ENCODE results near the gene TEP1.

The TEP1 gene

DNA sequence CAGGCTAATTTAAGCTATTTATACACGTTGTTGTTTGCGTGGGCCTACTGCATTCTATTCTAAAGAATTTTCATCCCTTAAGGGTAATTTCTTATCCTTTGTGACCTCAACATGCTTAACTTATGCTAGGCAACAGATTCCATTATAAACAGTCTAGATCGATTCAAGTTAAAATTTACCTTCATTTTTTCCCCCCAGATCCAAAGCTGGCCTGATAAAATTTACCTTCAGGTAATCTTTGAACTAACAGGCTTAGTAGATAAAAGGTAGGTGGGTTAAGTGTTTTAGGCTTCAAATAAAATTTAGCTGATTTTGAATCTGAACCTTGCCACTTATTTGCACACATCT is 79.8 kb downstream of the TEP1 start:
- DNase-seq = no peak

DNA sequence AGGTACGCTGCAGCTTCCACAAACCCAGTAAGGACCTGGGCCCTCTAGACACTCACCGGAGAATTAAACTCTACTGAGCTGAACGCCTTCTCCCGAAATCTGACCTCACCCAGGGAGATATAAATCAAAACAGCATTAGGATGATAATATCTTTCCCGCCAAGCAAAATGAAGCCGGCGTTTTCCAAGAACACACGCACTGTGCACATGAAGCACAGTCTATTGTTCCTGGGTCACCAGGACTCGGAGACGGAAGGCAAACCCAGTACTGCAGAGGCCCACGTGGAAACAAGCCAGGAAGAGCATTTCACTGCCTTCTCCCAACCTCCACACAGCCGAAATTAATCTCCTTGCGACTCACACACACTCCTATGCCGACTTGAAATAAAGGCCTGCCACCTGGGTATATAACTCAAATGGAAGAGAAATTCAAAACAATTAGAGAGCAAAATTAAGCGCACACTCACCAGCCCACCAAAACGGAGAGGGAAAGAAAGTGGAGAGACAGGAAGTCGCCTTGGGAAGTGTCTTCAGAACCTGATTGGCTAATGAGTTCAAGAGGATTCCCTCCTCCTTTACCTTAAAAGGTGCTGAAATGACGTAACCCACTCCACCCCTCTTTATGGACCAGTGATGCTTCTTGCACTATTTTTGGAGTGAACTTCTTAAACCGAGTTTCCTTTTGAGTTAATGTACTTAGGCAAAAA is 80.4 kb downstream of the TEP1 start, which contains the start of gene CCNB1IP1:
CCNB1IP1 (minus strand) TSS at position 492 of the 706 bp plus-strand sequence. CDS start 16,756 bp downstream, outside the sequence.
- DNase-seq = peak; percentile 57 to 89

DNA sequence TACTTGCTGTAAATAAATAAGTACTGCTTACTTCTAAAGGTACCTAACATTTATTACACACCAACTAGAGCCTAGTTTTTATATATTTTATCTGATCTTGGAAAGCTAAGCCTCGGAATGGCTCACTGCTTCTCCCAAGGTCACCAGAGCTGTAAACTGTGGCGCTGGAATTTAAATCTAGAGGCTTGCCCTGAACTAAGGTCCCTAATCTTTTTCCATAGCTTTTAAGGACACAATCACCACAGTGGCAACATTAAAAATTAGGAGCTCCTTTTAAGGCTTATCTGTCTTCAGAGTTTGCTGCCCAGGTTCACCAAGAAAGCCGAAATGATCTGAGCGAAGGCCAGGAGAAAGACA is 80.9 kb downstream of the TEP1 start:
- DNase-seq = no peak

DNA sequence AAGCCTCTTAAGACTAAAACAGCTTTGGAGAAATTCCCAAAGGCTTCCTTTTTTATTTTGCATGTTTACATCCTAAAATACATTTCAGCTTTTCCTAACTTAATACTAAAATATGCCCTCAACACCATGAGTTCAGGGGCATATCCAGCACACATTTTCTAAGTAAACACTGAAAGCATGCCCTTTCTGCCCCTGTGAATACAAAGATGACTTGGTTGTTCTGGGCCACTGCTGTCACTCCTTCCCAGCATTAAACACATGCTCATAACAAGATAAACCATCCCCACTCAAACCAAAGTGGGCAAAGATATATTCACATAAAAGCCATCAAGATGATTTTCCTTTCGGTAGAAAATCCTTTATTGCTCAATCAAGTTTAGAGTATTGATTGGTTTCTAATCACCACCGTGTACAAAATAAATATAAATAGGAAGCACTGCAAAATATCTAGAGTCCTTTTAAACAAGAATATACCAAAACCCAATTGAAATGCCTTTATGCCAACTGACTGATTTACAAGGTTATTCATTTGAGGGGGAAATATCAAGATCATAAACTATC is 82.2 kb downstream of the TEP1 start:
- DNase-seq = no peak

DNA sequence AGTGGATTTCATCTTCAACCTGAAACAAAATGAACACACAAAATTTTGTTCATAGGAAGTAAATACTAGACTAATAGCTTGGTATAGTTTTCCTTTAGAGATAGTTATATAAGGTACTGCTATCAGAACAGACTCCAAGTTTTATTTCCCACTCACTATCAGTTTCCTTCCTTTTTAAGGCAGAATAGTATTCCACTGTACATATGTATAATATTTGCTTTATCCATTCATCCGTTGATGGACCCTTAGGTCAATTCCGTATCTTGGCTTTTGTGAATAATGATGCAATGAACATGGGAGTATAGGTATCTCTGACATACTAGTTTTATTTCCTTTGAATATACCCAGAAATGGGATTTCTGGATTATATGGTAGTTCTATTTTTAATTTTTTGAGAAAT is 83.9 kb downstream of the TEP1 start:
- DNase-seq = no peak

DNA sequence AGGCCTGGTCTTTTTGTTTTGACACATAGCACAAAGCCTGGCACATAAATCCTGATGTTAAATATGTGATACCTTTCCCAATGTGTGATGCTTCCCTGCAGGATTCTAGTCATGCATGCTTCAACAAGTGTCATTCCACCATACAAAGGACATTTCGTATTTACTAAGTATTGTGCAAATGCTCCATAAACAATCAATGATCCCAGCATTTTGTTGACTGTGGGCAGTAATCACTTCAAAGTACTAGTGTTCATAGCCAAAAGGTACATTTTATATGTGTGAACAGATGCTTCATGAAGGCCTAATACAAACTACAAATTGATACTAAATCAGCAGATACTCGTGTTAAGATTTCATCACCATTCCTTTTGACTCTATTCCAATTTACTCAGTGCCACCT is 84.6 kb downstream of the TEP1 start:
- DNase-seq = no peak

DNA sequence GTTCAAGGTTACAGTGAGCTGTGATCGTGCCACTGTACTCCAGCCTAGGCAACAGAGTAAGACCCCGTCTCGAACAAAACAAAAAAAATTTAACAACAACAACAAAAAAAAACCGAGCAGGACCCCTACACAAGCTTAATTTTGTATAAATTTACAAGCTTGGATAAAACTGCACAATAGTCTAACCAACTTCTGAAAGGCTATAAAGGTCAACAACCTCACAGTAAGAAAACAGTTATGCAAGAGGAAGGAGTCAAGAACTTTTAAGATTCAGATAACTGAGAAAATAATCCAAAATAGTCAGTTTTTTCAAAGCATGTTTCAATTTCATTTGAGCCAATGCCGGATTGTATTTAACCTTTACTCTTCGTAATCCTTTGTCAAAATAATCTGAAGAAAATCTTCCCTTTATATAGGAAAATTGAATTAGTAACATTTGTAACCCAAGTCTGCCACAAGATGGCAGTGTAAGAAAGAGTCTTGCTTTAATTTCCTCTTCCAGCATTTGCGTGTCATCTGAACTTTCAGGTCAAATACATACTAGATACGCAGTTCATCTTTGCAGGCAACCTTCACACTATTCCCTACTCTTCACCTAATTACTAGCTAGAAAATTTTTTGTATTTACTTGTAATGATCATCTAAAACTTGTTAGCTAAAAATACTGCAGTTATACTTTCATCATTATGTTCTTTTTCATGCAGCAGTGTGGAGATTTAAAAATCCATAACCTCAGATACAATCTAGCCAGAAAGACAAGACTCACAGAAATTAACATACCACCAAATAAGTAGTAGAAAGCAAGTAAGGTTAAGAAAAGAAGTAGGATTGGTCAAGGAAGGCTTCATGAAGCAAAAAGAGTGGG is 86.1 kb downstream of the TEP1 start:
- DNase-seq = peak in 1 of 2 experiments; percentile 57

DNA sequence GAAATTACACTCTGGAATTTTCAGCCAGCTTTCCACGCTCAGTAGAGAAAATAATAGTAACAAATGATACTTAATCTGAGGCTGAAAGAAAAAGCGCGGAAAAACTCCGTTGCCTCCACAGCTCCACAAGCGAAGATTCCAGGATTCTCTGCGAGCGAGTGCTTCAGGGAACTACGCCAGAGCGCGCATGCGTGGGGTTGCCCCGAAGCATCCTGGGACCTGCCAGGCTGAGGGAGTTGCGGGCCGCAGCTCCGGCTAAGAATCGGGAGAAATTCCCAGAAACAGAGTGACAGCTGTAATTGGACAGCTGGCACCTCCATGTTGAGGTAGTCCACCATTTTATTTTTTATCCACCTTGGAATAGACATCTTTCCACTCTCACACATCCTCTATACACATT is 95.6 kb downstream of the TEP1 start:
- no peak for DNase-seq
